Activated CD8-positive, alpha-beta T cell treated with anti-CD3 and anti-CD28 coated beads for 36 hours (primary cell): ENCODE results near the gene ANKLE2. TPM values are rescaled to one million over a fixed set of nuclear protein-coding genes. Genes with fewer than 3 reads are reported as not detected.

Experiments
- ATAC-seq: fragments of 200-7000 bp; cut with Tn5 transposase; one replicate; pipeline ENCODE4 v1.10.0; 2021; ENCODE audit warnings: mild to moderate bottlenecking, moderate library complexity
- CTCF ChIA-PET: fragments of 350-600 bp; sonication (Branson Sonifier 250); formaldehyde crosslinking; loops from one replicate; lab custom pipeline; 2021; ENCODE audit warnings: antibody characterized with exemption; lab: Charles Lee
- POLR2A ChIA-PET: fragments of 350-600 bp; sonication (Branson Sonifier 250); formaldehyde crosslinking; loops from one replicate; lab custom pipeline; 2021; ENCODE audit warnings: antibody characterized with exemption; lab: Charles Lee
- DNase-seq: peaks from one replicate; pipeline ENCODE4 v3.0.0-alpha.2; 2020
- H3K27ac Mint-ChIP-seq: one replicate; pipeline ENCODE4 v1.8.0; 2021; ENCODE audit warnings: mild to moderate bottlenecking, mixed read lengths
- H3K27me3 Mint-ChIP-seq: one replicate; pipeline ENCODE4 v1.8.0; 2021; ENCODE audit warnings: mixed read lengths
- H3K36me3 Mint-ChIP-seq: one replicate; pipeline ENCODE4 v1.8.0; 2021; ENCODE audit warnings: low read depth, mixed read lengths
- H3K4me1 Mint-ChIP-seq: one replicate; pipeline ENCODE4 v1.8.0; 2021; ENCODE audit warnings: low read depth, mixed read lengths
- H3K4me3 Mint-ChIP-seq: one replicate; pipeline ENCODE4 v1.8.0; 2021; ENCODE audit warnings: mild to moderate bottlenecking, moderate library complexity, mixed read lengths
- H3K9me3 Mint-ChIP-seq: one replicate; pipeline ENCODE4 v1.8.0; 2021; ENCODE audit warnings: mixed read lengths
- CTCF ChIP-seq: fragments of 200-600 bp; IDR thresholded peaks from one replicate; pipeline ENCODE4 v1.8.0; 2022; ENCODE audit warnings: antibody characterized with exemption, mild to moderate bottlenecking
- intact Hi-C: fragments of 100-400 bp; cut with micrococcal nuclease; formaldehyde crosslinking; loops from one replicate; pipeline ENCODE4 v1.10.0; 2022
- total RNA-seq, 2 experiments: library from RNA; stranded (reverse); gene quantifications; one replicate each; pipeline ENCODE4 v1.2.3, GENCODE V29; 2021

ANKLE2 gene
- total RNA-seq, 2 experiments from 2014 or later: 103 to 108 TPM

- H3K4me3 Mint-ChIP-seq: no peak overlapping the region
- intact Hi-C loops: no loop called here
- H3K4me1 Mint-ChIP-seq: no peaks in the 10 kb centered on the region
- TF ChIP-seq CTCF: no peak
- ATAC-seq (no peak), DNase-seq (no peak)
- H3K9me3 Mint-ChIP-seq: no peaks in the 10 kb centered on the region
- peaks cover 54% of the 10 kb centered on the region for H3K36me3 Mint-ChIP-seq
- peak overlapping the region; percentile 25 for H3K27ac Mint-ChIP-seq
- H3K27me3 Mint-ChIP-seq: no peaks in the 10 kb centered on the region
- ChIA-PET POLR2A (no interaction called here), CTCF (no interaction called here)
Observed at GRCh38 chr12:132787877-132788276, 26.2 kb upstream of the ANKLE2 start.

DNA sequence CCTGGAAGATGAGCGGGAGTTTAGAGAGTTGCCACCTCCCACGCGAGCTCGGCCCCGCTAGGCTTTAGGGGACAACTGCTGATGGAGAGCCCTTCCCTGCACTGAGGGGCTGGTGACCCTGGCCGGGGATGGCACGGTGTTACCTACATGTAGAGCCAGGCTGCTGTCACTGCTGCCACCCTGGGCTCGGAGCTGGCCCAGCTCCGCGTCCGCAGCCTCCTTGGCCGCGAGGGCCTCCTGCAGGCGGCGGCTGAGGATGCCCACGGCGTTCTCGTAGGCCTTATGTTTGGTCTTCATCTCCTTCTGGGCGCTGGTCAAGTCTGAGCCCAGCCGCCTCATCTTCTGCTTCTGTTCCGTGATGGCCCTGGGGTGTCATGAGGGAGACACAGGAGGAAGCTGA lies 24.6 kb upstream of the ANKLE2 start:
- no peak overlapping the region for H3K27ac Mint-ChIP-seq
- CTCF ChIA-PET: no interaction called here
- no peaks in the 10 kb centered on the region for H3K27me3 Mint-ChIP-seq
- H3K4me3 Mint-ChIP-seq: no peak overlapping the region
- POLR2A ChIA-PET: interaction anchor here (1.1 kb wide), 1 partner anchor 18 kb away, joined by 3 read pairs; no protein-coding TSS in a partner anchor
- peaks cover 53% of the 10 kb centered on the region for H3K36me3 Mint-ChIP-seq
- no peaks in the 10 kb centered on the region for H3K9me3 Mint-ChIP-seq
- ATAC-seq (no peak), DNase-seq (no peak)
- no peak for TF ChIP-seq CTCF
- intact Hi-C loops: no loop called here
- no peaks in the 10 kb centered on the region for H3K4me1 Mint-ChIP-seq

- CTCF ChIA-PET: no interaction called here
- Mint-ChIP-seq H3K27ac (no peak overlapping the region), H3K4me1 (no peaks in the 10 kb centered on the region), H3K36me3 (peaks cover 62% of the 10 kb centered on the region), H3K27me3 (no peaks in the 10 kb centered on the region), H3K4me3 (no peak overlapping the region), H3K9me3 (no peaks in the 10 kb centered on the region)
- intact Hi-C loops: no loop called here
- ATAC-seq: no peak
- POLR2A ChIA-PET: no interaction called here
- DNase-seq: no peak
- no peak for TF ChIP-seq CTCF
Observed at GRCh38 chr12:132784580-132784979, 22.9 kb upstream of the ANKLE2 start.

DNA sequence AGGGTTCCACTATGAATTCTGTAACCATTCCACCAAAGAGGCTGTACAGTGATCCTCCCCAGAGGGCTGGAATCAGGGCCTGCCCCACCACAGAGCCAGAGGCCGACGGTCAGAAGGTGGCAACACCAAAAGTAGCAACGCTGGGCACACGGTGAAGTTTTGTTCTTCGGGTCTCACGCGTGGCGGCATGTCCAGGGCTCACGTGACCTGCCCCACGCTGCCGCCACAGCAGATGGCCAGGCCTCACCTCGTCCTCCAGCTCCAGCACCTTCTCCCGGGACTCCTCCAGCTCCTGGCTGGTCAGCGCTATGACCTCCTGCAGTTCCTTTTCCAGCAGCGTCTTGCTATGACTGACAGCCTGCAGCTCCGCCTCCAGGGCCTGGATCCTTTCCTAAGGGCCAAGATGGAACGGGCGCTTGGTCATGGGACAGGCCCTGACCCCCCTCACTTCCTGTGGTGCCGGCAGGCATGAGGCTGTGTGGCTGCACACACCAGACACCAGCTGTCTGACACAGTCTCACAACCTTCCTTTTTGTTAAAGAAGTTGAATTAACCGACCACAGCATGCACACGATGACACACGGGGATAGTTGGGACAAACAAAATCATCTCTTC lies 22.4 kb upstream of the ANKLE2 start:
- ATAC-seq (no peak), DNase-seq (no peak)
- H3K36me3 Mint-ChIP-seq: peaks cover 59% of the 10 kb centered on the region
- ChIA-PET CTCF (no interaction called here), POLR2A (no interaction called here)
- intact Hi-C loops: no loop called here
- no peaks in the 10 kb centered on the region for H3K4me1 Mint-ChIP-seq
- no peak for TF ChIP-seq CTCF
- no peak overlapping the region for H3K27ac Mint-ChIP-seq
- no peaks in the 10 kb centered on the region for H3K27me3 Mint-ChIP-seq
- no peak overlapping the region for H3K4me3 Mint-ChIP-seq
- no peaks in the 10 kb centered on the region for H3K9me3 Mint-ChIP-seq

- H3K36me3 Mint-ChIP-seq: peaks cover 44% of the 10 kb centered on the region
Observed at GRCh38 chr12:132781938-132782337, 20.3 kb upstream of the ANKLE2 start.

More at GRCh38 chr12:132781938-132782337, 20.3 kb upstream of the ANKLE2 start:
- ChIA-PET CTCF (interaction anchor here (1.0 to 1.5 kb wide), 2 partner anchors 13 to 18 kb away, joined by 3 to 4 read pairs; no protein-coding TSS in a partner anchor), POLR2A (no interaction called here)
- Mint-ChIP-seq H3K9me3 (no peaks in the 10 kb centered on the region), H3K4me3 (no peak overlapping the region), H3K27me3 (no peaks in the 10 kb centered on the region), H3K27ac (no peak overlapping the region), H3K4me1 (no peaks in the 10 kb centered on the region)
- intact Hi-C loops: no loop called here
- no peak for TF ChIP-seq CTCF
- ATAC-seq (no peak), DNase-seq (no peak)
